ENCODE results near the gene ADGRE2. TPM values are rescaled to one million over a fixed set of nuclear protein-coding genes. Genes with fewer than 3 reads are reported as not detected.
A peak's percentile ranks its signal among the peaks of the same experiment; 100 is the strongest.

Gene ADGRE2
- total RNA-seq, 1 donor from 2014 or later = 0.93 TPM

- intact Hi-C loops (cut with micrococcal nuclease) = no loop called here
- no peaks in the 10 kb centered on the region for H3K27me3 Mint-ChIP-seq
- ATAC-seq (ENCODE audit: low read depth) (no peak), DNase-seq (no peak)
- ChIA-PET POLR2A (no interaction called here), CTCF (interaction anchor here (1.6 kb wide), 1 partner anchor 9 kb away, joined by 3 read pairs; no protein-coding TSS in a partner anchor)
- H3K27ac Mint-ChIP-seq = no peak overlapping the region
- H3K36me3 Mint-ChIP-seq (ENCODE audit: low read depth) = peaks cover 63% of the 10 kb centered on the region
- peaks cover 10% of the 10 kb centered on the region for H3K4me1 Mint-ChIP-seq
- no peaks in the 10 kb centered on the region for H3K9me3 Mint-ChIP-seq
- H3K4me3 Mint-ChIP-seq = no peak overlapping the region
- no peak for TF ChIP-seq CTCF (IDR thresholded peaks at IDR 0.05)
Observed at GRCh38 chr19:14695471-14695870, 82.9 kb downstream of the ADGRE2 start.

GRCh38 chr19:14694641-14695266 is 83.6 kb downstream of the ADGRE2 start:
- intact Hi-C loops (cut with micrococcal nuclease) = no loop called here
- ChIA-PET POLR2A (no interaction called here), CTCF (interaction anchor here (1.6 kb wide), 1 partner anchor 8 kb away, joined by 3 read pairs; no protein-coding TSS in a partner anchor)
- no peaks in the 10 kb centered on the region for H3K27me3 Mint-ChIP-seq
- DNase-seq (no peak), ATAC-seq (ENCODE audit: low read depth) (no peak)
- H3K36me3 Mint-ChIP-seq (ENCODE audit: low read depth) = peaks cover 57% of the 10 kb centered on the region
- H3K27ac Mint-ChIP-seq = no peak overlapping the region
- H3K4me1 Mint-ChIP-seq = peaks cover 15% of the 10 kb centered on the region
- TF ChIP-seq CTCF (IDR thresholded peaks at IDR 0.05) = no peak
- H3K4me3 Mint-ChIP-seq = no peak overlapping the region
- H3K9me3 Mint-ChIP-seq = no peaks in the 10 kb centered on the region

GRCh38 chr19:14689598-14690503 is 88.5 kb downstream of the ADGRE2 start, which contains the start of gene ZNF333:
ZNF333 (plus strand) TSS chr19:14690048; CDS start chr19:14693492, 3,444 bp downstream.
- ATAC-seq (ENCODE audit: low read depth) (peak; percentile 88), DNase-seq (peak; percentile 93)
- H3K36me3 Mint-ChIP-seq (ENCODE audit: low read depth) = peaks cover 22% of the 10 kb centered on the region
- no peak for TF ChIP-seq CTCF (IDR thresholded peaks at IDR 0.05)
- no peaks in the 10 kb centered on the region for H3K27me3 Mint-ChIP-seq
- H3K4me3 Mint-ChIP-seq = peak within 1 kb of the TSS; percentile 97
- POLR2A ChIA-PET = interaction anchor here (0.5 to 8.4 kb wide), 26 partner anchors 14 to 1147 kb away, joined by 3 to 208 read pairs (median 4); partner anchors contain the start of genes ADGRE2, ADGRE3, DNAJB1 and NDUFB7
- CTCF ChIA-PET = interaction anchor here (0.9 to 11.0 kb wide), 3 partner anchors 95 to 133 kb away, joined by 3 to 510 read pairs (median 3); partner anchors contain the start of gene NDUFB7
- H3K4me1 Mint-ChIP-seq = peaks cover 45% of the 10 kb centered on the region
- no peaks in the 10 kb centered on the region for H3K9me3 Mint-ChIP-seq
- intact Hi-C loops (cut with micrococcal nuclease) = loop anchor here (1.0 to 2.0 kb wide), 5 partner anchors 17 to 435 kb away; partner anchors contain the start of genes DNAJB1 and TECR
- H3K27ac Mint-ChIP-seq = peak within 1 kb of the TSS; percentile 100

GRCh38 chr19:14686411-14686810 is 91.9 kb downstream of the ADGRE2 start:
- intact Hi-C loops (cut with micrococcal nuclease) = loop anchor here (1.0 kb wide), 1 partner anchor 112 kb away; no protein-coding TSS in a partner anchor
- Mint-ChIP-seq H3K4me1 (peaks cover 51% of the 10 kb centered on the region), H3K27me3 (no peaks in the 10 kb centered on the region), H3K9me3 (no peaks in the 10 kb centered on the region), H3K27ac (peak overlapping the region; percentile 36), H3K4me3 (no peak overlapping the region), H3K36me3 (ENCODE audit: low read depth) (peaks cover 2% of the 10 kb centered on the region)
- DNase-seq = no peak
- ChIA-PET POLR2A (interaction anchor here (0.5 to 8.4 kb wide), 13 partner anchors 10 to 168 kb away, joined by 3 to 208 read pairs (median 5); partner anchors contain the start of genes ADGRE2, ADGRE3, DNAJB1 and NDUFB7), CTCF (interaction anchor here (0.6 to 11.0 kb wide), 21 partner anchors 9 to 202 kb away, joined by 3 to 510 read pairs (median 5); partner anchors contain the start of genes ADGRE3 and NDUFB7)
- TF ChIP-seq CTCF (IDR thresholded peaks at IDR 0.05) = no peak
- no peak for ATAC-seq (ENCODE audit: low read depth)

Data from activated B cell treated with CpG ODN at 0.5 μM for 24 hours (primary cell).